Airway epithelial cell (primary cell): ENCODE measurements around the gene ZNF117. TPM values are rescaled to one million over a fixed set of nuclear protein-coding genes. Genes with fewer than 3 reads are reported as not detected.

ENCODE experiments used
- total RNA-seq: library from RNA; depleted of rRNA; stranded (reverse); fragments of >200 nt; gene quantifications from 2 replicates; pipeline ENCODE4 v1.2.3, GENCODE V29; 2015

Gene ZNF117
- 1.8 and 3.0 TPM in 2 replicates for total RNA-seq

DNA sequence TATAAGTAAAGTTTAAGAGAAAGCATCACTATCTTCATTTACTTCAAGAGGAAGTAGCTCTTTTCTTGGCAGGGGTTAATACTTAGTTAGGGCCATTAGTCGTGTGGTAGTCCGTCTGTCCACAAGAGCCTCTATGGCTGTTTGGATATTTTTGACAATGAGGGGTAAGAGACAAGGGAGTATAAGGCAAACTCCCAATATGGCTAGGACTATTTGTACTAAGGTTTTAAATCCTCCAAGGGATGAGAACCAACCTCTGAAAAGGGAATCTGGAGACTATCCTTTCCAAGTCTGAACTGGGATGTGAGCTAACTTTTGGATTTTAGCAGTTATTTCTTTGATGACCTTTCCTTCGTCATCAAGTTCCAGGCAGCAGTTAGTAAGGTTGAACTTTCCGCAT is at the start of gene ZNF117:
TSS of gene ZNF117 (minus strand) at position 101 of the 400 bp plus-strand sequence.

DNA sequence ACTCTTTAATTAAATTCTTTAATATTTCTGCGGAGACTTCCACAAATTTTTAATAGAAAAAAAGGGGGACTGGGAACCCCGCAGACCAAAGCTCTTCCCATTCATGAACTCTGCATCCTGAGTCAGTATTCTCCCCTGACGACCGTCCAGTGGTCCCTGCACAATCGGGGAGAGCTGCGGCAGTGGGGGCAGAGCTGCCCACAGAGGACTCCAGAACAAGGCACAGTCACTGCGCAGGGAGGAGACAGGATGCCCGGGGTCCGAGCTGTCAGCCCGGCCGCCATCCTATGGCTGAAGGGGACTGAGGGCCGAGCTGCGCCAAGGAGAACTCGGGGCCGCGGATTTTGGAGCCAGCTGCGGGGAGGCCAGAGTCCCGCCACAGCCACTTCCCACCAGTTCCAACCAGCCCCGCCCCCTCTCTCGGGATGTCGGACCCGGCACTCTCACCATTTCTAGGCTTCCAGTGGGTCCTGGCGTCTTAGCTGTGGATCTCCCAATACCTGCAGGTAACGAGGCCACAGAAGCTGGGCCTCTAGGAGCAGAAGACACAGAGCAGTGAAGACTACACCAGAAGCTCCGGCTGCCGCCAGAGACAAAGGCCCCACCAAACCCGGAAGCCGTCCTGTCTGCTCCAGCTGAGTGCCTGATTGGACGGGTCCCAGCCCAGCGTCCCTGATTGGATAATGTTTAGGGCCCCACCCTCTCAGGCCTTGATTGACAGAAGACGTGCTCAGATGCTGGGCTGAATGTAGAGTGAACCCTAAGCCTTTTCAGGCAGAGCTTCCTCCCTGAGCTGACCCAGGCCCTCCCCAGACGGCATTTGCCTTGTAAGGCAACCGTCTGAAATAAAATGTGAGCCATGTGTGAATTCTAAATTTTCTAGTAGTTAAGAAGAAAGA is 15.5 kb upstream of the ZNF117 start, which contains the start of gene ERV3-1:
TSS of gene ERV3-1 (minus strand) at position 594 of the 899 bp plus-strand sequence. CDS start 13,661 bp downstream, outside the sequence.

Other genes starting within 250 kb of the ZNF117 start
- gene ZNF138, start 196.6 kb downstream of the ZNF117 start, total RNA-seq, result 3.7 and 5.7 TPM in 2 replicates
- gene ZNF273, start 87.8 kb downstream of the ZNF117 start, total RNA-seq, result 2.0 and 4.4 TPM in 2 replicates
- gene ERV3-1, start 15.7 kb upstream of the ZNF117 start, total RNA-seq, result 7.4 and 10.4 TPM in 2 replicates